HG03025 (cell line): Measurements from ENCODE around the gene BRIP1.
"Not testable (repeated sequence)": the region's sequence is repeated elsewhere in the genome, so short reads cannot be mapped to it uniquely, and the experiment has no call there.

Experiments used
- ATAC-seq: cut with Tn5 transposase; IDR thresholded peaks from one replicate; pipeline ENCODE4 v1.9.1; 2021; ENCODE audit warnings: mild to moderate bottlenecking, moderate library complexity; ENCODE audit not compliant: unreplicated experiment, low FRiP score

BRIP1 gene

DNA sequence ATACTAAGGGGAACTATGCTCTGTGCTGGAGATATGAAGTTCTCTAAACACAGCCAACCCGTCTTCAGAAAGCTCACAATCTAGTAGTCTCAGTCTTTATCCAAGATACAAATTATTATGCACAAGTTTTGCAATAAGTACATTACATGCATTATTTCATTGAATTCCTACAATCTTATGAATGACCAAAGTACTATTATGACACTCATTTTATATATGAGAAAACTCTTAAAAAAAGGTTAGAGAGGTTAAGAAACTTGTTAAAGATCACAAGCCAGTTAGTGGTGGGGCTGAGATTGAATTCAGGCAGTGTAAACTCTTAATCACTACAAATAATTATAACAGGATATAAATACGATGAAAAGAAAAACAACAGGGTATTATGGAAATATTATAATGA, 4.7 kb upstream of the BRIP1 start:
- no peak for ATAC-seq

DNA sequence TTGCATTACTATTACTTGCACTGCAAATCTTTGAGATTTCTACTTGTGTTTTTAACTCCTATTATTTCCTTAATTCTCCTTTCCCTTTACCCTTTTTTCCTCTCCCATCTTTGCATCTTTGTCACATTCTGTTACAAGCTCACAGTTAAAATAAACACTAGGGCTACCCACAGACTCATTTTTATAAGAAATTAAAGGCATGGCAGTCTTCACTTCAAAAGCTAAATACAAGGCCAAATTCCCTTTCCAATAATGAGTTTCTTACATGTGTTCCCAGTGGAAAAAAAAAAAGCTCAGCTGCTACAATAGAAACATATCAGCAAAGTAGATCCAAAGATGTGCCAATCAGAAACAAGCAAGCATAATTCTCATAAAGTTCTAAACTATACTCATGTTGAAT, 3.7 kb upstream of the BRIP1 start:
- ATAC-seq: no peak

DNA sequence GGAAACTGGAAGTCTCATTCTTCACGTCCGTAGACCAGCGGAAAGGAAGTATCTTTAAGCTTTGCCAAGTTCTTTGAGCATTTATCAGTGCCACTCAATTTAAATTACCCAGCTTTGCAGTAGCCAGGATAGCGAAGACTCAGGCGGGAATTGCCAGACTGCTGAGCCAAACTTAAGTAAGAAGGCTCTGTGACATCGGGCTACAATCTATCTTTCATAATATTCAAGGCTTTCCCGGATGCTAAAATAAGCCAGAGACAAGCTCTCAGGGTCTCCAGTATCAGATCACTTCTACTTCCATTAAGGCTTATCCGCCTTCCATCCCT, 436 bp upstream of the BRIP1 start:
- peak; percentile 9 for ATAC-seq

DNA sequence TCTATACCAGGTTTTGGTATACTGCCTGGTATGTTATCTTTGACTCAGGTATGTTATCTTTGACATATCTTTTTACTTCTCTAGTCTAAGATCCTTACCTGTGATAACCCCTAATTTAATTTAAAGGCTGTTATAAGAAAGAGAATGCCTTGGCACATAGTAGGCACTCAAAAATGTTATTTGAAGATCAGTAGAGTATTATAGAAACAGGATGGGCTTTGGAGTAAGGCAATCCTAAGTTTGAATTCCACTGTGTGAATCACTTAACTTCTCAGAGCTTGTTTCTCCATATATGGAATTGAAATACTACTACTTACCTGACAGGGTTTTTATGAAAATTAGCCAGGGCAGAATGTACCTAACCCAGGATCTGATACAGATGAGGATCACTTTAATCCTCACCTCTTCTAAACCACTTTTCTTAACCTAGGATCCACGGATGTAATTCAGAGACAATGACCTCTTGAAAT, 1.2 kb downstream of the BRIP1 start:
- ATAC-seq: no peak

DNA sequence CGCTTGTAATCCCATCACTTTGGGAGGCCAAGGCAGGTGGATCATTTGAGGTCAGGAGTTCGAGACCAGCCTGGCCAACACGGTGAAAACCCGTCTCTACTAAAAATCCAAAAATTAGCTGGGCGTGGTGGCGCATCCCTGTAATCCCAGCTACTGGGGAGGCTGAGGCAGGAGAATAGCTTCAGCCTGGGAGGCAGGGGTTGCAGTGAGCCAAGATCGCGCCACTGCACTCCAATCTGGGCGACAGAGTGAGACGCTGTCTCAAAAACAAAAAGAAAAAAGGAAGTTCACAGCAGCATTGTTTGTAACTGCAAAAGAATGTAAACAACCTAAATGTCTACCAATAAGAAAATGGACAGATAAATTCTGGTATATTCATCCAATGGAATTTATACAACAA, 2.9 kb downstream of the BRIP1 start:
- not testable (repeated sequence) for ATAC-seq

DNA sequence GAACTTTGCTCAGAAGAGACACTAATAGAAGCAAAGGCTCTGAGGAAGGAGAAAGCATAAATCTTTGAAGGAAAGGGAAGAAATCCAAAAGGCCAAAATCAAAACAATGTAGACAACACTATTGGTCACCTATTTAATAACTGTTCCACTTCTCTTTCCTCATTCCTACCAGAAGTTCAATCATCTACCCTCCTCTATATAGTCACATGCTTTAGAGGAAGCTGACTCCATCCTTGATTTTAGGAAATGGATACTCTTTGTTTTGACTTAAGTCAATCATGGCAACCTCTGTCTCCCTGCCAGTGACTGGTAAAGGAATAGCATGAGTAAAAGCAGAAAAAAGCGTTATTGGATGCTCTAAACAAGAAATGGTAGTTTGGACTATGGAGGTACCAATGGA, 7.3 kb downstream of the BRIP1 start:
- no peak for ATAC-seq

DNA sequence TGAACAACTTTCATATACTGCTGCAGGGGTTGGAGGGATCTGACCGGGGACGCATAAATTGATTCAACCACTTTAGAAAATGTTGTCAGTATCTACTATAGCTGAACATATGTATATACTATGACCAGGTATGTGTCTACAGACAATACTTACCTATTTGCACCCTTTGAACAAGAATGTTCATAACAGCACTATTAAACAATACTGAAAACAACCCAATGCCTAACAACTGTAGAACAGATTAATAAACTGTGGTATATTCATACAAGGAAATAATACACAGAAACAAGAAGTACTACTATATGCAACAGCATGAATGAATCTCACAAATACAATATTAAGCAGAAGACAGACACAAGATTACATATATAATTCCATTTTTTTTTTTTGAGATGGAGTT, 10.5 kb downstream of the BRIP1 start:
- ATAC-seq: no peak

DNA sequence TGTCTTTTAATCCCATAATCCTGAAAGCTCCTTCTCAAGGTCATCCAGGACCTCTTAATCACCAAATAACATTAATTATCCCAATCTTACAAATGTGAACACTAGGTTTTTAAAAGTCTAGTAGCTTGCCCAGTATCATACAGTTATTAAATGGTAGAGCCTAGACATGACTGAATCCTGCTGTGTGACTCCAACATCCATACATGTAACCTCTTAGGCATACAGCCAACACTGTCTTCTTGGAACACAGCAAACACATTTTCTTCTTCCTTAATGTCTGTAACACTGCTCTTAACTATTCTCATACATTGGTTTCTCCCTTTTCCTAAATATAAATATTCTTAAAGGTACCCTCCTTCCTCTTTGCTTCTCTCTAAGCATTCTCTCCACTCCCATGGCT, 13.7 kb downstream of the BRIP1 start:
- ATAC-seq: no peak

DNA sequence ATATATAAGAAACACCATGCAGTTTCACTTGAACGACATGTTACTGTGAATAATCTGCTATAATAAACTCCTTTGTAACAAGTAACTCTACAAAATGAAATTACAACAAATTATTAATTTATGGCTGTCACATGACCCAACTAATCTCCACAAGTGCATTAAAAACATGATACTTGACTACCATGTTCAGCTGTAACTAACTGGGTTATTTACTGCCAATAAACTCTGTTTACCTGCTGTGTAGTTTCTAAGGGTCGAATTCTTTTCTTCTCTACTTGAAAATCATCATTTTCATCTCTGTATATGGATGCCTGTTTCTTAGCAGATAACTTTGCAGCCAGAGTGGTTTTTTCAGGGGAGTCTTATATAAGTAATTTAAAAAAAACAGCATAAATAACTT, 14.4 kb downstream of the BRIP1 start:
- ATAC-seq: no peak

DNA sequence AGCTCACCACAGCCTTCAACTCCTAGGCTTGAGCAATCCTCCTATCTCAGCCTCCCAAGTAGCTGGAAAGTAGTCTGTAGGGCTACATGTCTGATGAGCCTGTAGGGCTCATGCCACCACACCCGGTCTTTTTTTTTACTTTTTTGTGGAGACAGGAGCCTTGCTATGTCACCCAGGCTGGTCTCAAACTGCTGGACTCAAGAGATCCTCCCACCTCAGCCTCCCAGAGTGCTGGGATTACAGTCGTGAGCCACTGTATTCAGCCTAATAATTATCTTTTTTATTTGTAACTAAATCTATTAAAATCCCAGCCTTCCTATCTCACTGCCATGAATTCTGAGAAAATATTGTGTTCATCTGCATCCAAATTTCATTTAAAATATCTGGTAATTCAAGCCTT, 15.1 kb downstream of the BRIP1 start:
- ATAC-seq: no peak

DNA sequence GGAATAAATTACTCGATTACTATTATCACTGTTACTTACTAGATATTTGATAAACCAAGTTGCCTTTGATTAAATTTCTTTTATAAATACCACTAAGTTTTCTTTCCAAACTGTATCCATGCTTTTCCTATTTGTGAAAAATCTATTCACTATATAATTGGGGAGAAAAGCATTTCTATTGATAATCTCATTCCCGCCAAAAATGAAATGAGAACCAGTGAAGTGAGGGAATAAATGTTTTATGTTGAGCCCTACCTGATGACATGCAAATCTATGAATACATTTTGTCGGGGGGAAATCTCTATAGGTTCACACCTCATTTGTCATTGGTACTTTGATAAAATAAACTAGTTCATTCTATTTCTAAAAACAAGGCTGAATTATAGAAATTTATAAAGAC, 15.7 kb downstream of the BRIP1 start:
- ATAC-seq: no peak

DNA sequence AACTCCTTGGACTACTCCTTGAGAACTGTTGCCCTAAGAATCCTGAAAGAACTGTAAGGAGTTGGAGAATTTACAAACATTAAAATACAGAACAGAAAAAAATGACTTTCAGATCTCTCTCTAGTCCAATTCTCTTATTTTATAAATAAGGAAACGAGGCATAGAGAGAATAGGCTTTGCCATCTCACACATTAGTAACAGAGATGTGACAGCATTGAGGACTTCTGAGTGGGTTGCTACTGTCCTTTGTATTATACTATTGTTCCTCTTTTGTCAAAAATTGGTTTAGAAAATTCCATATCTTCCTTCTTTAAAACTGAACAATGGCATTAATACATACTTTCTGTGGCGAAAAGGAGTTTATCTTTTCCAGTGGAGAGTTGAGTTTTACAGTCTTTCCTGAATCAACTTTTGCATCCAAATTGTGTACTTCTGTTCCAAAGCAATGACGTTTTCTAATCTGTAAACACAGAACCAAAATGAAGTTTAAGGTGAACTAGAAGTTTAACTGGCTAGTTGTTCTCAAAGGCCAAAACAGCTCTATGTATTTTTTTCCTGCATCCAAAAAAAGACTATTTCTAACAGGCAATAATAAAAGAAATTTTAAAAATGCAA, 16.5 kb downstream of the BRIP1 start:
- no peak for ATAC-seq

DNA sequence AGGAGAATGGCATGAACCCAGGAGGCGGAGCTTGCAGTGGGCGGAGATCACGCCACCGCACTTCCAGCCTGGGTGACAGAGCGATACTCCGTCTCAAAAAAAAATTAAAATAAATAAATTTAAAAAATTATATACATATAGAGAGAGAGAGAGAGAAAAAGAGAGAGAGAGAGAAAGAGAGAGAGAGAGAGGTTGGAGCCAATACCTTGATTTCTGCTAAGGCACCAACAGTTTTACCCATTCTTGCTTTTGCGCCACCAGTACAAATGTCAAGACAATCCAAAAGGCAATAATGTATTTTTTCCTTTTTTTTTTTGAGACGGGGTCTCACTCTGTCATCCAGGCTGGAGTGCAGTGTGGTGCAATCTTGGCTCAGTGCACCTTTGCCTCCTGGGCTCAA, 17.2 kb downstream of the BRIP1 start:
- no peak for ATAC-seq

DNA sequence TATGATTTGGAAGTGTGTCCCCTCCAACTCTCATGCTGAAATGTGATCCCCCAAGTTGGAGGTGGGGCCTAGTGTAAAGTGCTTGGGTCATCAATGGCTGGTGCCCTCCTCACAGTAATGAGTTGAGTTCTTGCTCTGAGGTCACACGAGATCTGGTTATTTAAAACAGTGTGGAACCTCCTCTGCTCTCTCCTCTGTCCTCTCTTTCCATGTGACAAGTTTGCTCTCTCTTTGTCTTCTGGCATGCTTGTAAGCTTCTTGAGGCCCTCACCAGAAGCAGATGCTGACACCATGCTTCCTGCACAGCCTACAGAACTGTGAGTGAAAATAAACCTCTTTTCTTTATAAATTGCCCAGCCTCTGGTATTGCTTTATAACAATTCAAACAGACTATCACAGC, 19.9 kb downstream of the BRIP1 start:
- ATAC-seq: no peak

DNA sequence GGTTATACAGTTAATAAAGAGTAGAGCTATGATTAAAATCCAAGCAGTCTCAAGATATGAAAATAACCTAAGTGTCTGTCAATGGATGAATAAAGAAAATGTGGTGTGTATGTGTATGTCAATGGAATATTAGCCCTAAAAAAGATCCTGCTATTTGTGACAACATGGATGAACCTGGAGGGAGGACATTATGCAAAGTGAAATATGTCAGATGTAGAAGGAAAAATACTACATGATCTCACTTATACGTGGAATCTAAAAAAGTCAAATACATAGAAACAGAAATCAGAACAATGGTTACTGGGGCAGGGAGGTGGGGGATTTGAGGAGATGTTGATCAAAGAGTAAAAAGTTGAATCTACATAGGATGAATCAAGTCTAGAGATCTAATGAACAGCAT, 20.4 kb downstream of the BRIP1 start:
- ATAC-seq: no peak

DNA sequence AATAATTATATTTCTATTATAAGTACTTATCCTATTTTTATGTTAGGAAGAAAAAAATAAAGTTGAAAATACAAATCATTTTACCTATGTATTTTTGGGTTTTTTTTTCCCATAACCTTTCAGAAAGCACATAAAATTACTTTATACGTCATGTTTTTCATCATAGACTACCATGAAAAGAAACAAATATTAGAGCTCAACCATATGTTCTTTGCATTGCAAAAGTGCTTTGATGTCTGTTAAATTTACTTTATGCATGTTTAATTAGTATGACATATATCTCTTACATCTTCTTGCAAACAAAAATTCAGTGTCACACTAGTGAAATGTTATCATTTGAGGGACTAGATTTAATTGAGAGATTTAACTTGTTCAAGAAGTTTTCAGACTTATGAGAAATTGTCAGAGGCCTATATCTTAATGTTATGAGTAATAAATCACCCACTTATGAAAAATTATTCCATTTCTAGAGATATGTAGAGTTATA, 24.0 kb downstream of the BRIP1 start:
- ATAC-seq: no peak

DNA sequence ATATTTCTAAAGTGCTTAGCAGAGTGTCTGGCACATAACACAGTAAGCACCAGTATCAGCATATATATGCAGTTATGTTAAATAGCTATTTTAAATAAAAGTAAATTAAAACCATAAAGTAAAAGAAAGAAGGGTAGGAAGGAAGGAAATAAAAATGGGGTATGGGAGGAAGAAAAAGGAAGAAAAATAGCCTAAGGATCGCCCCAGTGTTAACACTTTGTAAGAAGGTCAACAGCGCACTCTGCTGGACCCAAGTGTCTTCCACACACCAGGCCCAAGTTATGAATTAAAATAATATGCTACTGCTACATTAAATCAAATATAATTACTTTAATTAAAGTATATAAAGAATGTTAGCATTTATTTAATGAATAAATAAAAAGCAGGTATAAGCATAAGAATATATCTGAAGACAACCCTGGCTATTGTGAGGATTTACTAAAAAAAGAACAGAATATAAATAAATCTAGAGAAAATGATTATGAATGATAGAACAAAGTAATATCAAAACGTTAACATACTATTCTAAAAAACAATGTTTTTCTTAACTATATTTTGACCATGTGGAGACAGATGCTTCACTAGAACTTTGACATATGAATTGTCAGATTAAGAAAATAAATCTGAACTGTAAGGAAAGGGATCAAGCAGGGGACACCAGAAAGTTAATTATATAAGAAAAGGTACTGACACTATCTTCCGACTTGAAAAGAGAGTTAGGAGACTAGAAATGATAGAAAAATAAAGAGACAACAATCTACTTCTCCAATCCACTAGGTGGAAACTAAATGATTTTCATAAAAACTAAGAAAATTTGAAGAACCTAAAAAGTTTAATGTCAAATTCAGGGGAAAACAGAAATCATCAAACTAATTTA, 25.9 kb downstream of the BRIP1 start:
- no peak for ATAC-seq

DNA sequence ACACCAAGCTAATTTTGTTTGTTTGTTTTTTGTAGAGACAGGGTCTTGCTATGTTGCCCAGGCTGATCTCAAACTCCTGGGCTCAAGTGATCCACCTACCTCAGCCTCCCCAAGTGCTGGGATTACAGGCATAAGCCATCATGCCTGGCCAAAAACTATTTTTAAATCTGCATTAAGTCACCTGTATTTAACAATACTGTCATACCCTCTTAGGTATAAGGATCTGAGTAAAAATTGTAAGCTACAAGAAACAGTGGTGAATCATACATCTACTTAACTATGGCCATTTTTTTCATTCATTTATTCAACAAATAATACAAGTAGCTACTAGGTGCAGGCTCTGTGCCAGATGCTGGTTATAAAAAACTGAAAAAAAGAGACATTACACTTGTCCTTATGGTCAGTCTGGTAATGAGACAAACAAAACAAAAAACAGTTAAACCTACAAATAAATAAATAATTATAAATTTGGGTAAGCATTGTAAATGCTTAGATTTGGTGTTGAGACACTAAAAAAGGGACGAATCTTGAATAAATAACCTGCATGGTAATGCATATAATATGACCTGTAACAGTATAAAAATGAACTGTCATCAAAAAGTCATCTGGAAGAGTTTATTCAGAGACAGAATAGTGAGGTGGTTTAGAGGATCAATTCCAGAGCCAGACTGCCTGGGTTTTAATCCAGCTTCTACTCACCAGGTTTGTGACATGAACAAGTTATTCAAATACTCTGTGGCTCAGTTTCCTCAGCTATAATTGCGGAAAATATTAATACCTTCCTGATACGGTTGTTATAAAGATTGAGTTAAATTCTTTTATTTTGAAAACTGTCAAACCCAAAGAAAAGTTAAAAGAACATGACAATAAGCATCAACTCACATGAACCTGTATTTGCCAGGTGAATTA, 26.8 kb downstream of the BRIP1 start:
- no peak for ATAC-seq

DNA sequence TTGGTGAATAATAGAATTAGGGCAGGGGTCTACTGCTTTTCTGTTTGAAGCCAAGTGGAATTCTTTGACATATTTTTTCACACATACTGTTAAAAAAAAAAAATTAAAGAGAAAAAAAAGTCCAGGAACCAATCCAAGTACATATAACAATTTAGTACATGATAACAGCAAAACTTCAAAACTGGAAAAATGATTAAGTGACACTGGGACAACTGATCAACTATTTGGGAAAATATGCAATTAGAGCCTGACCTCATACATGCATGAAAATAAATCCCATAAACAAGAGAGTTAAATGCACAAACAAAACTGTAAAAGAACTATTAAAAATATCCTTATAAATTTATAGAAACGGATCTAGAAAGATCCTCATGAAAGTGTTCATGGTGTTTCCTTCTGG, 27.7 kb downstream of the BRIP1 start:
- no peak for ATAC-seq

DNA sequence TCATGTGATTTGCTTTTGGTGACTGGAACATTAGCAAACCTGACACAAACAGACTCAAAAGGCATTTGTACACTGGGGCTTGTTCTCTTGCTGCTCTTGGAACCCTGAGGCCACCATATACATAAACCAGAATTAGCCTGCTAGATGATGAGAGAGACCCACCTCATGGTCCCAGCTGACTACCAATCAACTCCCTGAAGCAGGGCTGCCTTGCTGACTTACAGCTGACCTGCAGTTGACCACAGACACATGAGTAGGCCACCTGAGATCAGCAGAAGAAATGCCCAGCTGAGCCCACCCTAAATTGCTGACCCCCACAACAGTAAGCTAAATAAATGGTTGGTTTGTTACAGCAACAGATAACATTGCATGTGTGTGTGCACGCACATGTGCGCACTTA, 28.7 kb downstream of the BRIP1 start:
- ATAC-seq: no peak

DNA sequence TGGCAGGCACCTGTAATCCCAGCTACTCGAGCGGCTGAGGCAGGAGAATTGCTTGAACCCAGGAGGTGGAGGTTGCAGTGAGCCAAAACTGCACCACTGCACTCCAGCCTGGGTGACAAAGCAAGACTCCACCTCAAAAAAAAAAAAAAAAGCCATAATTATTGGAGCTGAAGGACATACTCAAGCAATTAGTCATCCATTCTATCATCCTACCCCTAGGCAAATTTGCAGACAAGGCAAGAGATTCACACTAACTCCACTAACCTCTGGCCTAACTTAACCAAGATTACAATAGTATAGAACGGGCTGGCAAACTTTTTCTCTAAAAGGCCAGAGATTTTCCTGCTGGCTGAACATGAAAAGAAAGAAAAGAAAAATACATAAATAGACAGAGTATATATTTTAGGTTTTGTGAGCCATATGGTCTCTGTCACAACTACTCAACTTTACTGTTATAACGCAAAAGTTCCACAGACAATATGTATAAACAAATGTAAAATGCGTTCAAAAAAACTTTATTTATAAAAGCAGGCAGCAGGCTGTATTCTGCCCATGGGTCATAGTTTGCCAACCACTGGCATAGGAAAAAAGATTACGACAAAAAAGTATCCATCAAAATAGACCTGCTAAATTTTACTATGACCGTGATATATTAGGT, 29.7 kb downstream of the BRIP1 start:
- ATAC-seq: no peak
